ENCODE measurements around the gene CLDN14.

Gene CLDN14

DNA sequence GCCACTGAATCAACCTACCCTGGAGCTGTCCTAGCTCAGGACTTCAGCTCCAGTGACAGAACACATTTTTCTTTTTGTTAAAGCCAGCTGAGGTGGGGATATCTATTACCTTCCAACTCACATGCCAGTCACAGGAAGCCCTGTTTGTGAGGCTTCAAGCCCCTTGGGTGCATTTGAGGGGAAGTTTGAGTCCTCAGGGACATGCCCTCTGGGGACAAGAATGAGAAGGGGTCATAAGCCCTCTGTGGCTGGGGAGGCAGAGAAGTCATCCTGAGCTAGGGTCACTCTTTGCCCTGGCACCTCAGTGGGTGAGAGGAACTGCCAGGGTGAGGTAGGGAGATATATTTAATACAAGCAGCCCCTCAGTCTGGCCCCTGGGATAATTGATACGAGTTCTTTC is 33.5 kb upstream of the CLDN14 start:
- H3K27me3 ChIP-seq (ENCODE audit: control insufficient read depth in 5 of 5, insufficient read depth in 4 of 5, low read length in 5 of 5) = peaks cover 0 to 3% (median 3%) of the 10 kb centered on the region in 5 donors
- no peaks in the 10 kb centered on the region for H3K36me3 ChIP-seq (ENCODE audit: control insufficient read depth in 5 of 5, insufficient read depth in 5 of 5, low read length in 5 of 5)
- no peak overlapping the region for H3K27ac ChIP-seq (ENCODE audit: low read depth, low read length)
- no peak overlapping the region for H3K4me3 ChIP-seq (ENCODE audit: low read depth in 1 of 5, low read length in 5 of 5)
- no peak overlapping the region for H3K9ac ChIP-seq (ENCODE audit: low read length in 5 of 5)
- peaks cover 0 to 4% (median 0%) of the 10 kb centered on the region in 5 donors for H3K4me1 ChIP-seq (ENCODE audit: control insufficient read depth in 5 of 5, insufficient read depth in 5 of 5, low read length in 5 of 5)
- no peaks in the 10 kb centered on the region for H3K9me3 ChIP-seq (ENCODE audit: control insufficient read depth in 5 of 5, low read length in 5 of 5)

DNA sequence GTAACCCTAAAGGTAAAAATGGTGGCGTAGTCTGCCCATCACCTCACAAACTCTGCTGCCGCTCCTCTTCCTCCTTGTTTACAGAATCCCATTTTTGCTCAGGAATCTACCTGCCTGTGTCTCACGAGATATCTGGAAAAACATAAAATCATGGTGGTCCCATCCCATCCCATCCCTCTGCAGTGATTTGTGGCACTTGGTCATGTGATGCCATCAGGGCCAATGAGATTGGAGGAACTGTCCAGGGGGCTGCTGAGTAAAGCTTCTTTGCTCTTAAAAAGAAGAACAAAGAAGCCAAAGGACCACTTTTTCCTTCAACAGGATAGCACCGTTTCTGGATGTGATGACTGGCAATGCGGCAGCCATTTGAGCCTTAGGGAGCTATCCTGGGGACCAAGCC is 33.0 kb upstream of the CLDN14 start:
- H3K4me3 ChIP-seq (ENCODE audit: low read depth in 1 of 5, low read length in 5 of 5) = no peak overlapping the region
- H3K27ac ChIP-seq (ENCODE audit: low read depth, low read length) = no peak overlapping the region
- H3K36me3 ChIP-seq (ENCODE audit: control insufficient read depth in 5 of 5, insufficient read depth in 5 of 5, low read length in 5 of 5) = no peaks in the 10 kb centered on the region
- peaks cover 0 to 4% (median 0%) of the 10 kb centered on the region in 5 donors for H3K4me1 ChIP-seq (ENCODE audit: control insufficient read depth in 5 of 5, insufficient read depth in 5 of 5, low read length in 5 of 5)
- H3K9ac ChIP-seq (ENCODE audit: low read length in 5 of 5) = no peak overlapping the region
- H3K27me3 ChIP-seq (ENCODE audit: control insufficient read depth in 5 of 5, insufficient read depth in 4 of 5, low read length in 5 of 5) = peaks cover 0 to 6% (median 3%) of the 10 kb centered on the region in 5 donors
- H3K9me3 ChIP-seq (ENCODE audit: control insufficient read depth in 5 of 5, low read length in 5 of 5) = no peaks in the 10 kb centered on the region

DNA sequence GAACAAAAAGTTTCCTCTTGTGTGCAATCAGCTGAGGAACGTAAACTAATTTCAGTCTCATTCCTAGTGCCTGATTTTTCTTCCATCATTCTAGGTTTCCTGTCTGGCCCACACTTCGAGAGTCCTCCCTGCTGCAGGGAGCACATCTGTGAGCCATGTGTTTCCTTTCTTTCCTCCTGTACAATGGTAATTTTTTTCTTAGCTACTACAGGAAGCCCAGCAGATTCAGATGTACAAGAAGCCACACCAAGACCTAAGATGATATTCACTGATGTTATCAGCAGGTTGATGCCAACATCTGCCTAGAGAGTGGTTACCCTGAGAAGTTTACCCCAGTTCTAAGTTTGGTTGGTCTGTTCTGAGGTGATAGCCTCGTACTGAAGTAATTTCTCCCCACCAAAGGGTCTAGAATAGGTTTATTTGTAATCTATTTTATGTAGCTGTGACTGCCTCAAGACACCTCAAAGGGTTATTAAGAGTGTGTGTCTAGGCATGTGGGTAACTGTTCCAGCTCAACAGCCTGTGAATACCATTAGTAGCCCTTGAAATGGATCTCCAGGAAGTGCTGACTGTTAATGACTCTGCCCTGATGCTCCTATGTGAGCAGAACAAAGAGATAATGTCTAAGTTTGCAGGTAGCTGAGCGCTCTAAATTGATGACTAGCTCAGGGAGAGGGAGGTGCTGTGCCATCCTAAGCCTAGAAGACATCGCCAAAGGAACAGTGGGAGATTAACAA is 31.7 kb upstream of the CLDN14 start:
- Histone ChIP-seq H3K9me3 (ENCODE audit: control insufficient read depth in 5 of 5, low read length in 5 of 5) (no peaks in the 10 kb centered on the region), H3K27ac (ENCODE audit: low read depth, low read length) (no peak overlapping the region), H3K9ac (ENCODE audit: low read length in 5 of 5) (no peak overlapping the region), H3K4me3 (ENCODE audit: low read depth in 1 of 5, low read length in 5 of 5) (no peak overlapping the region), H3K4me1 (ENCODE audit: control insufficient read depth in 5 of 5, insufficient read depth in 5 of 5, low read length in 5 of 5) (peaks cover 0 to 4% (median 0%) of the 10 kb centered on the region in 5 donors), H3K27me3 (ENCODE audit: control insufficient read depth in 5 of 5, insufficient read depth in 4 of 5, low read length in 5 of 5) (peaks cover 0 to 6% (median 3%) of the 10 kb centered on the region in 5 donors), H3K36me3 (ENCODE audit: control insufficient read depth in 5 of 5, insufficient read depth in 5 of 5, low read length in 5 of 5) (no peaks in the 10 kb centered on the region)

DNA sequence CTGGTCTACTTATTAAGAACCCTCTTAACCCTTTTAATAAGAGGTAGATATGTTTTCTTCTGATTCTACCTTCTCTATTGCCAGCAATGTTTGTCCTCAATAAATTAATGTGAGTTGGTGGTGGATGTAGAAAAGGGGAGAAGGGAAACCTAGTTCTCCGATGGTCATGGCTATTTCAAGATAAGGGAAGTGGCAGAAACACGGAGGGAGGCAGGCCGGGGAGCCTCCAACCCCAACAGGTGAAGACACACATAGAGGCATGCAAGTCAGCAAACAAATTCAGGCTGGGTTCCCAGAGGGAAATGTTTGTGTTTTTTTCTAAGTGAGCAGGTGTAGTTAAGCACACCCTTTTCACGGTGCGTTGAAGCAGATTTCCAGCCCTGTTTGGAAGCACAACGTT is 31.0 kb upstream of the CLDN14 start:
- peaks cover 0 to 4% (median 0%) of the 10 kb centered on the region in 5 donors for H3K4me1 ChIP-seq (ENCODE audit: control insufficient read depth in 5 of 5, insufficient read depth in 5 of 5, low read length in 5 of 5)
- no peaks in the 10 kb centered on the region for H3K9me3 ChIP-seq (ENCODE audit: control insufficient read depth in 5 of 5, low read length in 5 of 5)
- H3K27me3 ChIP-seq (ENCODE audit: control insufficient read depth in 5 of 5, insufficient read depth in 4 of 5, low read length in 5 of 5) = peaks cover 0 to 6% (median 3%) of the 10 kb centered on the region in 5 donors
- H3K4me3 ChIP-seq (ENCODE audit: low read depth in 1 of 5, low read length in 5 of 5) = no peak overlapping the region
- no peak overlapping the region for H3K27ac ChIP-seq (ENCODE audit: low read depth, low read length)
- no peak overlapping the region for H3K9ac ChIP-seq (ENCODE audit: low read length in 5 of 5)
- no peaks in the 10 kb centered on the region for H3K36me3 ChIP-seq (ENCODE audit: control insufficient read depth in 5 of 5, insufficient read depth in 5 of 5, low read length in 5 of 5)

DNA sequence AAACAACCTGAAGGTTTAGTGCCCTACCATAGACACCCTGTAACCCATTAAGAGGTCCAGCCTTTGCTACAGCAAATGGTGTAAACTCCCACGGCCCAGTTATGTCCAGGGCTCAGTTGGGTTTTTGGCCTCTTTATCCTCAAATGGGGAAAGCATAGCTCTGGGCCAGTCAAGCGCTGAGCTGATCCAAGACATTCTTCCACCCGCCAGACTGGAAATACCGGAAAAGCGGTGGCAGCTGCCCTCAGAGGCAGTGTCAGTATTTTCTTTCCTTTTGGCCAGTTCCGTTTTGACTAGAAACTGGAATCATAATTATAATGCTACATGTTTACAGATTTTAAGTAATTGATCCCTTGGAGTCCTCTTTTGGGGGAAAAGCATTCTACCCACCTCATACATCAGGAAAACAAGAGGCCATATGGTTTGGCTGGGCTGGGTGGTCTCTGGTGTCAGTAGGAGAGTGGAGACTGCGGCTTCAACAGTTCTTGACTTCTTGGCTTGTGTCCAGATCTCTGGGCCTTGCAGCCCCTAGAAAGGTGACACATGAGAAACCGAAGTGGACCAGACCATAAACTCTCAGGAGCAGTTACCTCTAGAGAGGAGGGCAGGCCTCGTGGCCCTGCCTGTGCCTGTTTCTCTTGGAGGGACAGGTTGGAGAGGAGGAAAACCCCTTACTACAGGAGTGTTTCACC is 30.2 kb upstream of the CLDN14 start:
- Histone ChIP-seq H3K9me3 (ENCODE audit: control insufficient read depth in 5 of 5, low read length in 5 of 5) (no peaks in the 10 kb centered on the region), H3K27me3 (ENCODE audit: control insufficient read depth in 5 of 5, insufficient read depth in 4 of 5, low read length in 5 of 5) (peaks cover 0 to 6% (median 3%) of the 10 kb centered on the region in 5 donors), H3K36me3 (ENCODE audit: control insufficient read depth in 5 of 5, insufficient read depth in 5 of 5, low read length in 5 of 5) (no peaks in the 10 kb centered on the region), H3K9ac (ENCODE audit: low read length in 5 of 5) (no peak overlapping the region), H3K4me3 (ENCODE audit: low read depth in 1 of 5, low read length in 5 of 5) (no peak overlapping the region), H3K4me1 (ENCODE audit: control insufficient read depth in 5 of 5, insufficient read depth in 5 of 5, low read length in 5 of 5) (peaks cover 0 to 4% (median 0%) of the 10 kb centered on the region in 5 donors), H3K27ac (ENCODE audit: low read depth, low read length) (no peak overlapping the region)

DNA sequence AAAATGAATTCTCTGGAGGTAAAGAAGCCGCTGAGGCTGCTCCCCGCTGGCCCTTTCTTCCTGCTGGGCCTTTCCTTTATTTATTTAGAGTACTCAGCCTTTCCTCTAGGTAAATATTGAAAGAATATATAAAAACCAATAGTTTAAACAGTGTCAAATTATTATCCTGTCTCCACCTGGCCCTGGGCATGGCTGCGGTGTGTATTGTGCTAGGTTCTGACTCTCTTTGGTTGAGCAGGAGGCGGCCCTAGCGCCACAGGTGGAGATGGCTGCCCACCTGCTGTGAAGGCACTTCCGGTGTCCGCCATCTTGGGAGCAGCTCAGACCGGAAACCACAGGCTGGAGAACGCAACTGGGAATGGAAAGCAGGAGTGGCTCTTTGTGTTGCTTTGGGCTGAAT is 29.0 kb upstream of the CLDN14 start:
- no peak overlapping the region for H3K4me3 ChIP-seq (ENCODE audit: low read depth in 1 of 5, low read length in 5 of 5)
- no peaks in the 10 kb centered on the region for H3K9me3 ChIP-seq (ENCODE audit: control insufficient read depth in 5 of 5, low read length in 5 of 5)
- peaks cover 0 to 4% (median 0%) of the 10 kb centered on the region in 5 donors for H3K4me1 ChIP-seq (ENCODE audit: control insufficient read depth in 5 of 5, insufficient read depth in 5 of 5, low read length in 5 of 5)
- H3K9ac ChIP-seq (ENCODE audit: low read length in 5 of 5) = no peak overlapping the region
- no peak overlapping the region for H3K27ac ChIP-seq (ENCODE audit: low read depth, low read length)
- no peaks in the 10 kb centered on the region for H3K36me3 ChIP-seq (ENCODE audit: control insufficient read depth in 5 of 5, insufficient read depth in 5 of 5, low read length in 5 of 5)
- peaks cover 0 to 8% (median 3%) of the 10 kb centered on the region in 5 donors for H3K27me3 ChIP-seq (ENCODE audit: control insufficient read depth in 5 of 5, insufficient read depth in 4 of 5, low read length in 5 of 5)

DNA sequence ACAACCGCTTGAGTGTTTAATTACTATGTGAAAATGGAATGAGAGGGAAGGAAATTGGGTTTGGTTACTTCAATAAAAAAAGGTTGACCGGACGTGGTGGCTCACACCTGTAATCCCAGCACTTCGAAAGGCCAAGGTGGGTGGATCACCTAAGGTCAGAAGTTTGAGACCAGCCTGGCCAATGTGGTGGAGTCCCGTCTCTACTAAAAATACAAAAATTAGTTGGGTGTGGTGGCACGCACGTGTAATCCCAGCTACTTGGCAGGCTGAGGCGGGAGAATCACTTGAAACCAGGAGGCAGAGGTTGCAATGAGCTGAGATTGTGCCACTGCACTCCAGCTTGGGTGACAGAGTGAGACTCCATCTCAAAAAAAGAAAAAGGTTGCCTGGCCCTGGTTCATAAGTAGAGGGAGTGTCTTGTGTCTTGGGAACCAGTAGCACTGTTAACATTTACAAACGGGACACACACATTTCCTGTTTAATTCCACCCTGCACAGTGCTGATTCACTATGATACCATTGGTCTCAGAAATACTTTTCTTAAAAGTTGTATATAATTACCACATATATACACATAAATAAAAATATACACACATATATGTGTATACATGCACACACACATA is 27.6 kb upstream of the CLDN14 start:
- Histone ChIP-seq H3K9ac (ENCODE audit: low read length in 5 of 5) (no peak overlapping the region), H3K36me3 (ENCODE audit: control insufficient read depth in 5 of 5, insufficient read depth in 5 of 5, low read length in 5 of 5) (no peaks in the 10 kb centered on the region), H3K4me1 (ENCODE audit: control insufficient read depth in 5 of 5, insufficient read depth in 5 of 5, low read length in 5 of 5) (peaks cover 0 to 4% (median 0%) of the 10 kb centered on the region in 5 donors), H3K4me3 (ENCODE audit: low read depth in 1 of 5, low read length in 5 of 5) (no peak overlapping the region), H3K9me3 (ENCODE audit: control insufficient read depth in 5 of 5, low read length in 5 of 5) (no peaks in the 10 kb centered on the region), H3K27me3 (ENCODE audit: control insufficient read depth in 5 of 5, insufficient read depth in 4 of 5, low read length in 5 of 5) (peaks cover 0 to 8% (median 3%) of the 10 kb centered on the region in 5 donors), H3K27ac (ENCODE audit: low read depth, low read length) (no peak overlapping the region)

DNA sequence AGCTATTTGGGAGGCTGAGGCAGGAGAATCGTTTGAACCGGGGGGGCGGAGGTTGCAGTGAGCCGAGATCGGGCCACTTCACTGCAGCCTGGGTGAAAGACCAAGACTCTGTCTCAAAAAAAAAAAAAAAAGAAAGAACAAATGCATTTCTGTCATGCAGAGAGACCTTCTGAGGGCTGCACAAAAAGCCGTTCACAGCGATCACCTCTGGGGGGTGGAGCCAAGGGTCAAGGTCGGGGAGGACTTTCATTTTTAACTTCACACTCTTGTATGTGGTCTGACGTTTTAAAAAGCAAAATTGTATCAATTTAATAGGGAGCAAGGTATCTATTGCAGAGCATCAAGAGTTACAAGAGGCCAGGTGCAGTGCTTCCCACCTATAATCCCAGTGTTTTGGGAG is 26.6 kb upstream of the CLDN14 start:
- no peak overlapping the region for H3K27ac ChIP-seq (ENCODE audit: low read depth, low read length)
- no peaks in the 10 kb centered on the region for H3K9me3 ChIP-seq (ENCODE audit: control insufficient read depth in 5 of 5, low read length in 5 of 5)
- H3K27me3 ChIP-seq (ENCODE audit: control insufficient read depth in 5 of 5, insufficient read depth in 4 of 5, low read length in 5 of 5) = peaks cover 0 to 8% (median 0%) of the 10 kb centered on the region in 5 donors
- peaks cover 0 to 2% (median 0%) of the 10 kb centered on the region in 5 donors for H3K4me1 ChIP-seq (ENCODE audit: control insufficient read depth in 5 of 5, insufficient read depth in 5 of 5, low read length in 5 of 5)
- H3K36me3 ChIP-seq (ENCODE audit: control insufficient read depth in 5 of 5, insufficient read depth in 5 of 5, low read length in 5 of 5) = no peaks in the 10 kb centered on the region
- H3K4me3 ChIP-seq (ENCODE audit: low read depth in 1 of 5, low read length in 5 of 5) = no peak overlapping the region
- H3K9ac ChIP-seq (ENCODE audit: low read length in 5 of 5) = no peak overlapping the region

DNA sequence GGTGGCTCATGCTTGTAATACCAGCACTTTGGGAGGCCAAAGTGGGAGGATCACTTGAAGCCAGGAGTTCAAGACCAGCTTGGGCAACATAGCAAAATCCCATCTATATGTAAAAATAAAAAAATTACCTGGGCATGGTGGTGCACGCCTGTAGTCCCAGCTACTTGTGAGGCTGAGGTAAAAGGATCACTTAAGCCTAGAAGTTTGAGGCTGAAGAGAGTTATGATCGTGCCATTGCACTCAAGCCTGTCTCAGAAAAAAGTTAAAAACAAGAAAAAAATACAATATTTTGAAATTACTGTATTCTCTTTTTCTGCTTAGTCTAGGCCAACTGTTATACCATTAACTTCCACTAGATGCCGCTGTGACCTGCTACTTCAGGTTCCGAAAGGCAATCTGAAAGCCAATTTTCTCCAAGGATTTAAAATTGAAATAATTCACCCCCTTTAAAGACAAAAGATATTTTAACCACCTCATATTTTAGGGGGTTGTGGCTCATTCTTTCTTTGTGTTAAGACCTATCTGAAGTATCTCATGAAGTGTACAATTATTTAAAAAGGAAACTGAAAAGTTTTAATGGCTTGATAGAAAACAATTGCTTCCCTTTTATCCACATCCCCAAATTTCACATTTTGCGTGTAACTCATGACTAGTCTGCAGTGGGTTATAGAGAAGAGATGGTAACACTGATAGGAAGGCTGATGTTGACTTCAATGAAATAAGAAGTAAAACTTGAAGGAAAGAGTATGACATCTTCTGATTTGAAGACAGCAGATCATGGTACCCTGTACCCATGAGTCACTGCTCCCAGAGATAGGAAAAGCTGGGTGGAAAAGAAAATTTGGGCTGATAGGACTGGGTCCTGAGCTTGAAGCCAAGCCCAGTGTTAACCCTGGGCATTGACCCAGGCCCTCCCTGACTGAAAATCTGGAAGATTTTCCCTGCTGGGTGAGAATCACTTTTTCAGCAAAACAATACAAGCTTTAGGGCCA is 24.4 kb upstream of the CLDN14 start:
- Histone ChIP-seq H3K4me1 (ENCODE audit: control insufficient read depth in 5 of 5, insufficient read depth in 5 of 5, low read length in 5 of 5) (peaks cover 0 to 11% (median 6%) of the 10 kb centered on the region in 5 donors), H3K4me3 (ENCODE audit: low read depth in 1 of 5, low read length in 5 of 5) (no peak overlapping the region), H3K9me3 (ENCODE audit: control insufficient read depth in 5 of 5, low read length in 5 of 5) (no peaks in the 10 kb centered on the region), H3K27me3 (ENCODE audit: control insufficient read depth in 5 of 5, insufficient read depth in 4 of 5, low read length in 5 of 5) (peaks cover 0 to 8% (median 0%) of the 10 kb centered on the region in 5 donors), H3K36me3 (ENCODE audit: control insufficient read depth in 5 of 5, insufficient read depth in 5 of 5, low read length in 5 of 5) (no peaks in the 10 kb centered on the region), H3K9ac (ENCODE audit: low read length in 5 of 5) (no peak overlapping the region), H3K27ac (ENCODE audit: low read depth, low read length) (no peak overlapping the region)

Data from subcutaneous abdominal adipose tissue (tissue), 5 donors.